GM21737 (cell line): ENCODE results near the gene GNB1L.
"Not testable (repeated sequence)": the region's sequence is repeated elsewhere in the genome, so short reads cannot be mapped to it uniquely, and the experiment has no call there.

ENCODE experiments used
- ATAC-seq: cut with Tn5 transposase; IDR thresholded peaks from one replicate; pipeline ENCODE4 v1.9.1; 2021; ENCODE audit warnings: mild to moderate bottlenecking, moderate library complexity; ENCODE audit not compliant: unreplicated experiment

Gene GNB1L

DNA sequence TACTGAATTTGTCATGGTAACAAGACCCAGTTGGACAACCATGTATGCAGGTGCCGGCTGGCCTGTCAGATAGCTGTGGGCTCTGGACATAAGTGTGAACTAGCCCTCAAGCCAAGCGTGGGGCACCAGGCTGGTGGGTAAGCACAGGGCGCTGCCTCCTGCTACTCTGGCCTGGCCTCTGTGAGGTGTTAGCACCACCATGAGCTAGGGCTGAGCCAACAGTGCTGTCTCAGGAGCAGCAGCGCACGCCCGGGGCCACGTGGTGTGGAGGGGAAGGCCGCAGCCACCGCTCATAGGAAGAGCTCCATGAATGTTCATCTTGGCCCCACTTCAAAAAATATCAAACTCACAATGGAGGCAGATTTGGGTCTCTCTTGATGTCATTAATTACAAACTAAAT lies 35.3 kb upstream of the GNB1L start:
- ATAC-seq, result no peak

DNA sequence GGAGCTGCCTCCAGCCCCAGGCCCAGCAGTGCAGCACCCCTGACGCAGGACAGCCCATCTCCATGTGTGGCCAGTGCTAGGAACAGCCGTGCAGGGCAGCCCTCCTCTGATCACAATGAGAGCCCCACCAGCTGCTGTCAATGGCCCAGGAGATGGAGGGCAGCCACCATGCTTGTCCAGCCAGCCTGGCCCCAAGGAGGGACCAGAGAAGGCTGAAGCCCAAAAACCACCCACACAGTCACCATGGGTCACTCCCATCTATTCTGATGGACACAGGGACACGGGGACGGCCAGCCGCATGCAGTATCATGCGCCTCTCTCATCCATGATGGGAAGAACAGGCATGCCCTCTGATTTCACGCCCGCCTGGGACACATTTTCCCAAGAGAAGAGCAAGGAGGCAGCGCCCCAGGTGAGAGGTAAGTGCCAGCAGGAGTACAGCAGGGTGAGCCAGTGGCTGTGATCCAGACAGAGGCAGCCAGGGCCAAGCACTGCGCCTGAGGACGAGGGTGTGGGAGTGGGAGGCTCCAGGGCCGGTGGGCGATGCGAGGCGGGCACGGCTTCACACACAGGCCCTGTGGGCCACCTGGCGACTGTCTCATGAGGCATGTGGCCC lies 33.6 kb upstream of the GNB1L start:
- no peak for ATAC-seq

DNA sequence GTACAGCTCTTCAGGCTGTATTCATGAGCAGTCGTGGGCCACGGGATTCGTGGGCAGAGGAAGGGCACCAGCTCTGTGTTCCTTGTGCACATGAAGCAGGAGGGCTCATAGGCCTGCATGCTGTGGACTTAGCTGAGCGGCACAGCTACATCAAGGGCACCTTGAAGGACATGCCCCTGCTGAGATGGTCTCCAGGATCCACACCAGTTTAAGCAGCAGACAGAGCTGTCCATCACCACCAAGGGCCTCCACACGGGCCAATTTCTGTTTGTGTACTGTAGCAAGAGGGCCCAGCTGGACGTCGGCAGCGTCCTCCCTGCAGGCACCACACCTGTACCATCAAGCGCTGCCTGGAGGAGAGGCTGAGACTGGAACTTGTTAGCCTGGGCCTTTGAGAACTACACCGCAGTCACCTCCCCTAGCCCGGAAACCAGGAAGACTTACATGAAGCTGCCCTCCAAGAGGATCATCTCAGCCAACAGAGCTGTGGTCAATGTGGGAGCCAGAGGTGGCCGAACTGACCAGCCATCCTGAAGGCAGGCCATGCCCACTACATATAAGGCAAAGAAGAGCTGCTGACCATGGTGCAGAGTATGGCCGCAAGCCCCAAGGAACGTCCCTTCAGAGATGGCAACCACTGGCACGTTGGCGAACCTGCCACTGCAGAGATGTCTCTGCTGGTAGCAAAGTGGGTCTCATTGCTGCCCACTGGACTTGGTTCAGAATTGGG lies 32.7 kb upstream of the GNB1L start:
- no peak for ATAC-seq

DNA sequence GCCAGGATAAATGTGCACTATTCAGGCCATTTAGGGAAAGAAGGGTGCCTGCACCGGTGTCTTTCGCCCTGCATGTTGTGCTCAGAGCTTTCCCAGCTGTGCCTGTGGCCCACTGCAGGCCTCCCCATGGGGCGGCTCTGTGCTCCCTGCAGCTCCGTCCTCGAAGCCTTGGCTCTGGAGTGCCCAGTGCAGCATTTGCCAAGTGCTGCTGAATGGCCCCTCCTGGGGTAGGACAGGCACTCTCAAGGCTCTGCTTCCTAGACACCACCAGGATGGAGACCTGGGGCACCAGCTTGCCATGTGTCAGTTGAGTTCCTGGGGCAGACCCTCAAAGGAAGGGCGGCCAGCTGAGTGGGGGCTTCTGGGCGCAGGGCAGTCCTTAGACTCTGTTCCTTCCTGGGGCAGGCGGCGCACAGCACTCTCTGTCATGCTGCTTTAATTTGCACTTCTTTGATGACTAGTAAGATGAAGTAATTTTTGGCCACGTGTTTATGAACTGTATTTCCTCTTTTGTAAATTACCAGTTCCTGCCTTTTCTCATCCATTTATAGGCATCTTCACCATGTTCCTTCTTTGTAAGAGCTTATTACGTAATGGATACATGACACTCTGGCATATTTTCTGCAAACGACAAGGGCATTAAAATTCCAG lies 32.1 kb upstream of the GNB1L start:
- ATAC-seq, result no peak

DNA sequence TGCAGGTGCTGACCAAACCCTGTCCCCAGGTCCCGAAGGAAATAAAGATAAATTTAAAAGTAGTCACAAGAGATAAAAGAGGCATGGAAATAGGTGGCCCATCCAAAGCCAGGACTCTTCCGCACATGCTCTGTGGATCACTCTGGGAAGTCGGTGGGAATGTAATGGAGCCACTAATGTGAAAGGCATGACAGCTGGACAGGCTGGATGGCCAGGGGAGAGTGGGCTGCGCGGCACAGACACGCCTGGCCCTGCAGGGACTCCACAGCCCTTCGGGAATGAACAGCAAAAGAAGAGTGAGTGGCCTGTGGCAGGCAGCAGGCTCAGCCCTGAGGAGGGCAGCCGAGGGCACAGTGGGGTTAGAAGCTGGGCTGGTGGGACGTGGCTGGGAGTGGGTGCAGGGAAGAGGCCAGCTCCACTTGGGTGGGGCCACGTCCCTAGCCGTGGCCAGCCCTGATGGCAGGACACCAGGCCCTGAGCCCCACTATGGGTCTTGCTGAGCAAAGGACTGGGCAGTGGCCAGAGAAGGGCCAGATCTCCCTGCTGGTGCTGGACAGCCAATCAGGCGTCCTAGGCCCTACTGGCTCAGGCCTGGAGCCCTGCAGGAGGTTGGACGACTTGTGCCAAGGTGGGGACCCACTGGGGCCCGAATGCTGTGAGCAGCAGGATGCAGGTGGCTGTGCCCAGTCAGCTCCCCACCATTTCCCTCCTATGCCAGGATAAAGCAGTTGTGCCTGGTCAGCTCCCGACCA lies 31.3 kb upstream of the GNB1L start:
- no peak for ATAC-seq

DNA sequence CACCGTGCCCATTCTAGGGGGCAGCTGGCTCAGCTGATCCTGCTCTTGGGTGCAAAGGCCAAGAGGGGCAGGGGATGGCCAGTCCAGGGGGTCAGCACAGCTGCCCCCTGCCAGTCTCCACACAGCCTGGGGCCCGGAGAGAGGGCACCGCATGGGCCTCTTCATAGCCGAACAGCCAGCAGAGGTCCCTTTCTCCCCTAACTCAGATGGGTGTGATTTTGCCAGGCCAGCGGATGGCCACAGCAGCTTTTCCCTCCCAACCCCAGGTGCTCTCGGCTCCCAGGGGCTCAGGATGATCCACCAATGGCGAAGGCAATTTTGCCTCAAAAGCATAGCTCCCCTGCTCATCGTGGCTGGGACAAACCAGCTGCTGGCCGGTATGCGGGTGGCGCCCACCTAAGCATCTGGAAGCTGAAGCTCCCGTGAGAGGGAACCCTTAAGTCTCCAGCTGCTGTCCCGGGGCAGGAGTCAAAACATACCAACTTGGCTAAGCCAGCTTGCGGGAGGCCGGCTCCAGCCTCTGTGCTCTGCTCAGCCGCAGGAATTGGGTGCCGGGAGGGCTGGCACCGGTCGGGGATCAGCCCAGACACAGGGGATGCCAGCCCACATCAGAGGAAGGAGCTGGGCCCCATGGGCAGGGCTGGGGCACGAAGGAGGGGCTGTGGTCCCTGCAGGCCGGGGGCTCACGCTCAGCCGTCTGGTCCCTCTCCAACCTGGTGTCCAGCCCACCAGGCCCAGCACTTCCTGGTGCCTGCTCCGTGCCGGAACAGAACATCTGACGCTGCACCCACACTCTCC lies 30.5 kb upstream of the GNB1L start:
- ATAC-seq, result no peak

DNA sequence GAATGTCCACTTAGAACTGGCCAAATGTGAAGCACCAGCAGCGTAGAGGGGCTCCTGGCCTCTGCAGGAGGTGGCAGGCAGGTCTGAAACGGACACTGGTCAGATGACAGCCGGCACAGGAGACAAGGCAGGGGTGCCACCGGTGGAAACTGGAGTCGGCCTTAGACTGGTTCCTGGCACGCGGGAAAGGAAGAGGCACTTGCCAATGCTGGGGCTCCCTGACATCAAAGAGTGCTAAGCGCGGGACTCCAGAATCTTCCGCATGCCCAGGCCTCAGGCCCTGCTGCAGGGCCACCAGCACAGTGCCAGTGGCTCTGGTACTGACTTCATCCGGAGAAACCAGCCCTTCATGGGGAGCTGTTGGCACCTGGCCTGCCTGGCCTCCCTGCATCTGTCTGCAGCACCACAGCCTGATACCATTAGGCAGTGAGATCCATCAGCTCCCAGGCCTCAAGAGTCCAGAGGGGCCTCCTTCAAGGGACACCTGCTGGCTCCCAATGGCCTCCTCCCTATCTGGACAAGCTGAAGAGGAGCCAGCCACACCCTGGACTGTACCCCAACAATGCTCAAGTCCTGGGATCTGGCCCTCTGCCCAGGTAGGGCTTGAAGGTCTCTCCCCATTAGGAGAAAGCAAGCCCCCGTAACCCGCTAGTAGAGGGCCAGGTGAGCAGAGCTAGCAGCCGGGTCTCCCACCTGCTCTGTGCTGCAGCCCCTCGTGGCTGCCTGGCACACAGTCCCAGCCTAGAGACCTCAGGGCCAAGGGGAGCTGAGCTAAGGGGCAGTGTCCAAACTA lies 29.7 kb upstream of the GNB1L start:
- no peak for ATAC-seq

DNA sequence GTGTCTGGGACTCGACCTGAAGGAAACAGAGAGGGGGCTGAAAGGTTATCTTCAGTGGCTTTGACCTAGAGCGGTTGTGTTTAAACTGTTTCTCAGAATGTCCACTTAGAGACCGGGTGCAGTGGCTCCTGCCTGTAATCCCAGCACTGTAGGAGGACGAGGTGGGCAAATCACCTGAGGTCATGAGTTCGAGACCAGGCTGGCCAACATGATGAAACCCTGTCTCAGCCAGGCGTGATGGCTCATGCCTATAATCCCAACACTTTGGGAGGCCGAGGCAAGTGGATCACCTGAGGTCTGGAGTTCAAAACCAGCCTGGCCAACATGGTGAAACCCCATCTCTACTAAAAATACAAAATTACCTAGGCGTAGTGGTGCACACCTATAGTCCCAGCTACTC lies 28.8 kb upstream of the GNB1L start:
- not testable (repeated sequence) for ATAC-seq

DNA sequence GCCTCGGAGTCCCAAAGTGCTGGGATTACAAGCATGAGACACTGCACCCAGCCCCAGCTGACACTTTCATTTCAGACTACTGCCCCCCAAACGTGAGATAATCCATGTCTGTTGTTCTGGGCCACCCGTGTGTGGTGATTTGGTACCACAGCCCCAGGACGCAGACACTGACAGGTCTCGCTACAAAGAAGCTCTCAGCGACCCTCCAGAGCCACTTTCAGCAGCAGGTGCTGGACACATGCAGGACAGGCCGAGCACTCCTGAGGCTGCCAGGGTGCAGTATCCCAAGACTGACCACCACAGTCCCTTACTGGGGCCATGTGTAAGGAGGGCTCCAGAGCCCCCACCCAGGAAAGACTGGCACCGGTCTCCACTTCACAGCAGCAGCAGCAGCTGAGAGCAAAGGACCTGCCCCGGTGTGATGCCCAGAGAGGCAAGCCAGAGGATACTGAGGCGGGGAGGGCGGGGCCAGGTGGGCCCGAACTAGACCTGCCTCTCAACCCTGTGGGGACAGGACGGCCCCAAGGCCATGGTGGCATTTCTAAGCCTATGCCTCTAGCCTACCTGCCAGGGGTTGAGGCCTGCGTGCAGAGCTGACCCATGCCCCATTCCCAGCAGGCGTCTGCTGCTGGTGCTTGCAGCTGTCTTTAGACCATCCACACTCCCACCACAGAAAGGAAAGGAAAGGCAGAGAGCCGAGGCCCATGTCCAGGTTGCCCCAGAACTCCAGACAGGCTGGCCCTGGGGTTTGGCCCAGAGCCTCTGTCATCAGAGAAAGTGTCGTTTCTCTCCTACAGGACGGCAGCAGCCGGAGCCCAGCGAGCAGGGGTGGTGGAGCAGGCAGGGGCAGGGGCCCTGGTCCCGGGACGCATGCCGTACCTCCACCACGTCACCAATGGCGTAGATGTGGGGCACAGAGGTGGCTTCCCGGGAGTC lies 28.0 kb upstream of the GNB1L start:
- ATAC-seq, result no peak

DNA sequence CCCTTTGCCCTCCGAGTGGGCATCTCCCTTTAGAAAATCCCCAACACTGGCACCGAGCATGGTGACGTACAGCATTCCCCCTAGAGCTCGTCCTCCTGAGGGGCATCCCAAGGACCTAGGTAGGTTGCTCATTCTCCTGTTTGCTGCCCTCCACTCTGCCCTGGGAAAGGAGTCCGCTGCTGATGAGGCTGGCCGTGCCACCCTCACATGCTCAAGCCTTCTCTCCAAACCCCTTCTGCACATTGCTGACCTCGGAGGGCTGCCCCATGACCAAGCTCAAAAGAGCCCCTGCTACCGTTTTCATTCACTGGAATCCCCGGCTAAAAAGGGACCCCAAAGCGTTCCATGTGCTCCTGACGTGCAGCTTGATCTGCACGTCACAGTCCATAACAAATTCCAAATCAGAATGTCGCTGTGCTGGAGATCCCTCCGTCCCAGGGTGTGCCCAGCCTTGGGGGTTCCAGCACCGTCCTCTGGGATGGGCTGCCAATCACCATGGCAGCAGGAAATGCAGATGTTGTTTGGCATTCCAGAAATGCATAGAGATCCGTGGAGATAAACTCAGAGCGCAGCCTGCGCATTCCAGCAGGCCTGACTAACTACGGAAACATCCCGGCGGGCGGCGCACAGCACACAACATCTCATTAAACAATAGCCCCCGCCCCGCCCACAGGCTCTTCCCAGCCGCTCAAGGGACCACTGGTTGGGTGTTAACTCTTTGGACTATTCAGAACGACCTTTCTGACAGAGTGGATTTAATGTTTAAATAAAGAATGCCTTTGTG lies 26.3 kb upstream of the GNB1L start:
- ATAC-seq, result no peak

DNA sequence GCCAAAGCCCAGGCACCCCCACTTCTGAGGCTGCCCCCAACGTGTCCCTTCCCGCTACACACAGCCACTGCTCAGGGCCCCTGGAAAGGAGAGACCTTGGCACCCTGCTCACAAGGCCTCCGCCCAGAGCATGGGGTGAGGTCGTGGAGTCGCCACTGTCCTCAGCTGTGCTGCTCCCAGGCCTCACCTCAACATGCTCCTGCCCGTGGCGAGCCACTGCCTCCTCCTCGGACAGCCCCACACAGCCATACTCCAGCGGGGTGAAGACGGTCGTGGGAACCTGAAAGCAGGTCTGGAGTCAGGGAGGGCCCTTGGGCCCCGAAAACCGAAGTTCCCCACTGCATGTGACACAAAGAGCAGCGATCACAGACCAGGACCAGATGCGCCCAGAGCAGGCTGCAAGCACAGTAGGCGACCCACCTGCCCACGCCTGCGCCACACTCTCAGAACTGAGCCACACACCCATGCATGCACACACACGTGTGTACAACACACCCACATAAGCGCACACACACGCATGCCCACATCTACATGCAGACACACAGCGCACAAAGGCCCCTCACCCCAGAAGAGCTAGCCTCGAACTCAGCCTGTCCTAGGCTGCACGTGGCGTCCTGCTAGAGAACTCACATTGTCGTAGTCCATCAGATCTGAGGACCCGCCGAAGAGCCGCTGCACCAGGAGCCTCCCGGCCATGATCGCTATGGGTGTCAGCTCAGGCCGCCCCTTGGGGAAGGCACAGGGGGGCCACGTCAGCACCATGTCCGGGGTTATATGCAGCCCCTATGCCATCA lies 25.5 kb upstream of the GNB1L start:
- ATAC-seq, result no peak

DNA sequence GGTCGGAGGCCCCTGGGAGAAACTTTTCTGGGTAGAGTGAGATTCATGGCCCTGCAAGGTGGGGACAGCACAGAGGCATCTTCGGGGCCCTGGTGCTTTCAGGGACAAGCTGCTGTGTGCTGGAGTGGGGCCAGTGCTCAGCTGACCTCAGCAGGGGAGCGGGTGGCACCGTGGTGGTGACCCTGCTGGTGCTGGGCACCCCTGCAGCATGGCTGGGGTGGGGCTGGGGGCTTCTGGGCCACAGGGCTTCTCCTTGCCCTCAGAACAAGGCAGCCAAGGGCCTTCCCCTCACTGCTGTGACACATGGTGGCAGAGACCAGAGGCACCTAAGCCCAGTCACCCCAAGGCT lies 24.9 kb upstream of the GNB1L start:
- ATAC-seq, result no peak

DNA sequence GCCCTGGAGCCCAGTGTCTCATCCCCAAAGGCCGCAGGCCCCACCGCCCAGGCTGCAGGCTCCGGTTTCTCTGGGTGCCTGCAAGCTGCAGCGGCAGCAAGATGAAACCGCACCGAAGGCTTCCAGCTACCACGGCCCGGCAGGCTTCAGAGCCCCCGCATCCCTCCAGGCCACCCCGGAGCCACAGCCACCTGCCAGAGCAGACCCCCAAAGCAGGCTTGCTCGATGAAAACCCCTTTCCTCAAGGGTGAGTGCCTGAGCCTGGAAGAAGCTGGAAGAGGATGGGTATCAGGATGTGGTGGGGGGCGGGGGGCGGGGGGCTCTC lies 24.5 kb upstream of the GNB1L start:
- ATAC-seq, result no peak

DNA sequence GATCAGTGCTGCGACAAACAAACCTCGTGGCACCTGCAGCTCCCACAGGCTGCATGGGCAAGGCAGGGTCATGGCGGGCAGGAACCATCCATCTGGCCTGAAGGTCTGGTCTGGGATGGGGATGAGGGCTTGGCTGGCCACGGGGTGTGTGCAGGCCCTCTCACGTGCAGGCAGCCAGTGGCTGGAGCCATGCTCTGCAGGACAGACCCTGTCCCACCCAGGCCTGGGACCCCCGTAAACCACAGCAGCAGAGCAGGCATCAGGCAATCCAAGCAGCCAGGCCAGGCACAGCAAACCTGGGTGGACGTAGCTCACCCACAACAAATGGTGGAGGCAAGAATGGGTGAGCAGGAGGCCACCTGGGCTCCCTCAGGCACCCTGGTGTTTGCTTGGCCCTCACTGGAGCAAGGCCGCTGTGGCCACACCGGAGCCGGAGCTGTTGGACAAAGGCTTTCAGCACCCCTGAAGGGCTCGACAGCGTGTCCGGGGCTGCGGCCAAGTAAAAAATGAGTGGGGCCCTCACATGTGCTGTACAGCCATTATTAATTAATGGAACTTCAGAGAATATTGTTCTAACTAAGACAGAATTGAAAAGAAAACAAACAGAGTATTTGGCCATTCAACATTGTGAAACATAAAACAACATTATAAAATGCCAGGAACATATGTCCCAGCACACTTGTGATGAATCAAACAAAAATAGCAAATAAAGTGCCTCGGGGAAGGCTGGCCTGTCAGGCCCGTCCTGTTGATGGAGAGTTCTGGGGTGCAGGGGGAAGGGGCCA lies 24.0 kb upstream of the GNB1L start:
- ATAC-seq, result no peak

DNA sequence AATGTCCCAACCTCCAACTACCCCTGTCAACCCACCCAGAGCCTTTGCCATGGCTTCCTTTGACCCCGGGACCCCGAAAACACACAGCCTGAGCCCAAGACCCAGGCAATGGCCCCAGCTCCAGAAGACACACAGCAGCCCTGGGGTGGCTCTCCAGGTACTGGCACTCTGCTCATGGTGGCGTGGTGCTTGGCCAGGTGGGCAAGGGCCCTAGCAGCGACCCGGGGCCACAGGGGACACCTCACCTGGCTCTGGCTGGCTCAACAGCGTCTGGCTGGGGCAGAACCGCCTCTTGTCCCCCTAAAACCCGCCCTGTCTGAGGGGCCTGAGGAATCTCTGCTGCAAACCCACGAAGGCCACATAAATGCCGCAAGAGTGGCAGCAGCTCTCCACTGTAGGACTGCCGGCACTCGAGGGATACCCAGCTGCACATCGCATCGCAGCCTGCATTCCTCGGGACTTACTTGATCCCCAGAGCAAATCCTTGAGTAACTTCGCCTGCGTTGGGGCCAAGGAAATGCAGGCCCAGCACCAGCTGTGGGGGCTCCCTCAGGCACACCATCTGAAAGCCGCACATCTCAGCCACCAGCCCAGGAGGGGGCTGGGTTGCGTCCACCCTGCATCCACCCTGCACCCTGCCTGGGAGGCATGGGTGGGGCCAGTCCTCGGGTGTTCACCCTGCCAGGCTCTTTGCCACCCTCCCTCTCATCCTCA lies 23.1 kb upstream of the GNB1L start:
- no peak for ATAC-seq

DNA sequence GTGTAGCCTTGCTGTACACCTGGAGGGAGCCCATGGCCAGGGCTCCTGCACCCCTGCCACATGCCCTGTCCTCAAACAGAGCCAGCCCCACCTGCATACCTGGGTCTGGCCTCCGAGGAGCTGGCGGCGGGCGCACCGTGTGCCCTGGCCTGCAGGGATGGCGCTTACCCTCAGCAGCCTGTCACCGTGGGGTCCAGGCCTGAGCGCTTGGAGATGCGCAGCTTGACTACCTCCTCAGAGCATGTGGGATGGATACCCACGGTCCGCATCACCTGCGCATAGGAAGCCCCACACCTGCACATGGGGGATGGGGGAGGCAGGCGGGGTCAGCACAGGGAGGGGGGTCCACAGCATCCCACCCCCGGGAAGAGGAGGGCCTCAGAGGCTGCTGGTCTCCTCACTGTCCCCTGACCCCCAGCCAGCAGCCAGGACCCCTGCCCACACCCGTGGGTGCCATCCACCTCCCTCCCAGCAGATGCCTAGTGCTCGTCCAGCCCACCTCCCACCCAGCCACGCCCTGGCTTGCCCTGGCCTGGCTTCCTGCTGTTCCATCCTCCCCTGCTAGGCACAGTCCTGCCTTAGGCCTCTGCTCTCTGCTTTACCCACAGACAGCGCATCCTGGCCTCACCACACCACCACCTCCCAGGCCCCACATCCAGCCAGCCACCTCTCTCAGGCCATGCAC lies 22.4 kb upstream of the GNB1L start:
- no peak for ATAC-seq
